Dendritic cell treated with granulocyte-macrophage colony-stimulating factor and Interleukin-4, amounts not matched to agents 40 ng/mL and 50 ng/mL, for 4 days (primary cell): ENCODE data around the gene DHRS1.
"Not testable (repeated sequence)": the region's sequence is repeated elsewhere in the genome, so short reads cannot be mapped to it uniquely, and the experiment has no call there.

Source experiments
- H3K27ac Mint-ChIP-seq: one replicate; pipeline ENCODE4 v1.8.0; 2022; ENCODE audit warnings: mild to moderate bottlenecking, mixed read lengths
- H3K27me3 Mint-ChIP-seq: one replicate; pipeline ENCODE4 v1.8.0; 2022; ENCODE audit warnings: mild to moderate bottlenecking, mixed read lengths
- H3K36me3 Mint-ChIP-seq: one replicate; pipeline ENCODE4 v1.8.0; 2022; ENCODE audit warnings: low read depth, mixed read lengths
- H3K4me1 Mint-ChIP-seq: one replicate; pipeline ENCODE4 v1.8.0; 2022; ENCODE audit warnings: low read depth, mixed read lengths
- H3K4me3 Mint-ChIP-seq: one replicate; pipeline ENCODE4 v1.8.0; 2022; ENCODE audit warnings: mild to moderate bottlenecking, moderate library complexity, mixed read lengths
- H3K9me3 Mint-ChIP-seq: one replicate; pipeline ENCODE4 v1.8.0; 2022; ENCODE audit warnings: mixed read lengths
- intact Hi-C: fragments of 100-400 bp; cut with micrococcal nuclease; formaldehyde crosslinking; loops from one replicate; pipeline ENCODE4 v1.15.0; 2022

Gene DHRS1

DNA sequence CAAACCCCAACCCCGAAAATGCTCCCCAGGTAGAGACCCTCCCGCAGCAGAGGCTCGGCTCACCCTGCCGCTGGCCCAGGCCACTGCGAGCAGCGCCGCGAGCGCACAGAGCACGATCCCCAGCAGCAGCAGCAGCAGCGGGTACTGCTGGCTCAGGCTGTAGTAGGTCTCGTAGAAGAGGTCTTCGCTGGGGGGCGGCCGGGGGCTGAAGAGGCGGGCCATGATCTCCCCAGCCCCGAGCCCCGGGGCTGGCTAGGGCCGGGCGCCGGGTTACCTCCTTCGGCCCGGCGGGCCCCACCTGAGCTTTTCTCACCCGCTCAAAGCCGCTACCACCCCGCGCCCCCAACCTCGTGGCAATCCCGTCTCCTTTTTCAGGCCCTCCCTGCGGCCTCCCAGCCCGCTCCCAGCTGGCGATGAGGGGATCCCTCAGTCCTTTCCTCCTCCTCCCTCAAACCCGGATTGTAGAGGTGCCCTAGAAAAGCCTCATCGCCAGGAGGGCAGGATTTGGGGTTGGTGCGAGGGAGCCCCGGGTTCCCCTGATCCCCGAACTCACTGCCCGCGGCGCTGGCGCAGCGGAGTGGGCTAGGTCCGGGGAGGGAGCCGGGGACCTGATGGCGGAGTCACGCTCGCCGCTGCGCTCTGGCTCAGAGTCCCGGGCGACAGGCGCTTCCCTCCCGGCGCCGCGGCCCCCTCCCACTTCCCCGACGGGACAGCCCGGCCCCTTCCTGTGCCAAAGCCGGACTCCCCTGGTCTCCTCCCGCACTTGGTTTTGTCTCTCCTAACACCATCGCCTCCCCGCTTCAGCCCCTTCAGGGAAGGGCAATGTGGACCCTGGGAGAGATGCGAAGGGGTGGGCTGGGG lies 35.1 kb upstream of the DHRS1 start, which contains the start of gene ADCY4:
Gene ADCY4 (minus strand): TSS at position 641 of the 861 bp plus-strand sequence. CDS start 419 bp downstream, at position 222.
- peak within 1 kb of the TSS; percentile 19 for H3K27ac Mint-ChIP-seq
- H3K36me3 Mint-ChIP-seq: peaks cover 39% of the 10 kb centered on the region
- peaks cover 98% of the 10 kb centered on the region for H3K4me1 Mint-ChIP-seq
- no peaks in the 10 kb centered on the region for H3K9me3 Mint-ChIP-seq
- peak within 1 kb of the TSS; percentile 64 for H3K4me3 Mint-ChIP-seq
- intact Hi-C loops: loop anchor here (5.0 kb wide), 1 partner anchor 33 kb away; the partner anchor contains the start of gene NFATC4
- peaks cover 45% of the 10 kb centered on the region for H3K27me3 Mint-ChIP-seq

DNA sequence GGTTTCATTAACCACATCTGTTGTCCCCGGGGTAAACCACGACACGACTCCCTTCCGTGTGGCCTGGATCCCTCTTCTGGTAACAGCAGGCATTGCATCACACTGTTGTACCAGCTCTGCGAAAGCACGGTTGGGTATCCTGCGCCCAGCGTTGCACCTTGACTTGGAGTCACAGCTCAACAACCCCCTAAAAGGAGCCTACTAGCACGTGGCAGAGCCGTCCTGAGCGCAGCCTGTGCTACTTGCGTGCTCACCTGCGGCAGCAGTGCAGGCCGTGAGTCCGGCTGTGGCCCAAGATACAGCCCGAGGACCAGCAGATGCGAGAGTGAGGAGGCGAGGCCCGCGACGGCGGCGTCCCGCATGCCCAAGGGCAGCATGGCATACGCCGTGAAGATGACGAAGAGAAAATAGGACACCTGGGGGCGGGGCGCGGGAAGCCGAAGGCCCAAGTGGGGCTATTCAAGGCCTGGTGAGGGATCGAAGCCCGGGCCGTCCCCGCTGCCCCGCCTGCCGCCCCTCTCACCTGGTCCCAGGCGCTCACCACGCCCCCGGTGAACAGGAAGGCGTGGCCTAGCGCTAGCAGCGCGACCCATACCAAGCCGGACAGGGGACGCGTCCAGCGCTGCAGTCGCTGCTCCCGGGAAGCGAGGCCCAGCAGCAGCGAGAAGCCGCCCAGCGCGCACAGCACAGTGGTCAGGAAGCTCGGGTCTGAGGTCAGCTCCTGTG lies 32.9 kb upstream of the DHRS1 start:
- Mint-ChIP-seq H3K27me3 (peaks cover 39% of the 10 kb centered on the region), H3K4me1 (peaks cover 97% of the 10 kb centered on the region)
- intact Hi-C loops: loop anchor here (5.0 kb wide), 1 partner anchor 35 kb away; the partner anchor contains the start of gene NFATC4

DNA sequence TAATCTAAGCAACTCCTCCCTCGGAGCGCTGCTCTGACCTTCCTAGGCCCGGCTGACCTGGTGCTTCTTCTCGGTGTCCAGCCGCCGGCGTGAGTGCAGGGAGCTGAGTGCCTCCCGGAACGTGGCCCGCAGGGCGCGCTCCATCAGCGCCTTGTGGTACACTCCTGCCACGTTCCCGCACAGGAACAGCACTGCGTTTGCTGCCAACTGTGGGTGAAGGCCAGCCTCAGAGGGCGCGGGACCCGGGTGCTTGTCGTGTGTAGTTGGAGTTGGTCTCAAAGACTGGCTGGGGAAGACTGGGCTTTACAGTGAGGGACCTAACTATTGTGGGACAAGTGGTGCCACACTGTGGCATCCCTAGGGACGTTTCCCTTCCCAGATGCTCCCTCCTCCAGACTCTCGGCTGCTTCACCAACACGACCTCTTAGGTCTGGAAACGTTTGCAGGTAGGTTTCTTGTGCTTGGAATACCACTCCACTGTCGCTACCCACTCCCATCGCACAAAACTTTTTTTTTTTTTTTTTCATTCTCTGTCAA lies 32.2 kb upstream of the DHRS1 start:
- Mint-ChIP-seq H3K9me3 (no peaks in the 10 kb centered on the region), H3K4me1 (peaks cover 97% of the 10 kb centered on the region), H3K27ac (peak overlapping the region; percentile 76), H3K36me3 (peaks cover 10% of the 10 kb centered on the region), H3K27me3 (peaks cover 37% of the 10 kb centered on the region), H3K4me3 (no peak overlapping the region)
- intact Hi-C loops: loop anchor here (5.0 kb wide), 1 partner anchor 36 kb away; the partner anchor contains the start of gene NFATC4

More for the DNA sequence above, 32.9 kb upstream of the DHRS1 start:
- Mint-ChIP-seq H3K27ac (peak overlapping the region; percentile 76), H3K36me3 (peaks cover 17% of the 10 kb centered on the region), H3K4me3 (peak overlapping the region; percentile 67), H3K9me3 (no peaks in the 10 kb centered on the region)

DNA sequence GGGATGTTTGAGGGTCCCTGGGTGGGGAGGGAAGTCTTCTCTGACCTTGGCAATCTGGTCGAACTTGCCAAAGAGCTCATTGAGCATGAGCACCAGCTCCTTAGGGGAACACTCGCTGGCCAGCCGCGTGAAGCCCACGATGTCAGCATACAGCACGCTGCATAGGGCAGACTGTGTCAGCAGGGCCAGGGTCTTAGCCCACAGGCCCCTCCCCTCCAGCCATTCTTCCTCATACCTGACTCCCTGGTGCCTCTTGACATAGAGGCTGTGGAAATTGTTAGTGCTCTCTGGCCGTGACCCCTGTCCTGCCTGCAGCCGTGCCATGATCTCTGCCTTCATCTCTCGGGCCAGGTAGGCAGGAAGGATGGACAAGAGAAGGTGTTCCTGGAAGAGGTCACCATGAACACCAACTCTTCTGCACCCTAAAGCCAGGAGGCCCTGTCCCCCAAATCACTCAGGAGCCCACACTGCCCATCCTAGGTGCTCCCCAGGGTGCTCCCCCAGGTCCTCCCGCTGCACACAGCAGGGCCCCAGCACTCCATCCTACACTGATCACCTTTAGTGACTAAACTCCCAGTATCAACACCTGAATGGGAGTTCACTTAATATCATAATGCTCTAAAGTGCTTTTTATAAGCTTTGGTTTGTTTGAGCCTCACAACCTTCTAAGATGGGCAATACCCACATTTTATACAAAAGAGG lies 31.5 kb upstream of the DHRS1 start:
- Mint-ChIP-seq H3K36me3 (peaks cover 4% of the 10 kb centered on the region), H3K9me3 (no peaks in the 10 kb centered on the region), H3K27ac (peak overlapping the region; percentile 62), H3K4me3 (no peak overlapping the region), H3K4me1 (peaks cover 97% of the 10 kb centered on the region), H3K27me3 (peaks cover 37% of the 10 kb centered on the region)
- intact Hi-C loops: loop anchor here (5.0 kb wide), 1 partner anchor 36 kb away; the partner anchor contains the start of gene NFATC4

DNA sequence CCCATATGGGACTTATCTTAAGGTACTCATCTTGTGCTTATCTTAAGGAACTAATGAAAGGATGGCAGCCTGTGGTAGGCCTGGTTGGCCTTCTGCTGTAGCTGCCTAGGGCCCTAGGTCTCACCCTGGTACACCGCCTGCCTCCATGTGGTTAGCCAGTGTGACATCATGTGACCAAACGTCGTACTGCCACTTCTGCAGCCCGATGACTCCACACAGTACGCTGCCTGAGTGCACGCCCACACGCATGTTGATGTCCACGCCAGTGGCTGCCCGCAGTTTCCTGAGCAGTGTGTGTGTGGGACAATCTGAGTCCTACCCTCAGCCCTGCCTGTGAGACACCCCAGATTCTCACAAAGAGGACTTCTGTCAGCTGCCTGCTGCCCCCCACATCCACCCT lies 30.2 kb upstream of the DHRS1 start:
- peaks cover 96% of the 10 kb centered on the region for H3K4me1 Mint-ChIP-seq
- H3K4me3 Mint-ChIP-seq: no peak overlapping the region
- intact Hi-C loops: loop anchor here (1.0 to 5.0 kb wide), 2 partner anchors 15 to 38 kb away; partner anchors contain the start of gene NFATC4
- no peaks in the 10 kb centered on the region for H3K36me3 Mint-ChIP-seq
- H3K27ac Mint-ChIP-seq: peak overlapping the region; percentile 62
- no peaks in the 10 kb centered on the region for H3K9me3 Mint-ChIP-seq
- peaks cover 25% of the 10 kb centered on the region for H3K27me3 Mint-ChIP-seq

DNA sequence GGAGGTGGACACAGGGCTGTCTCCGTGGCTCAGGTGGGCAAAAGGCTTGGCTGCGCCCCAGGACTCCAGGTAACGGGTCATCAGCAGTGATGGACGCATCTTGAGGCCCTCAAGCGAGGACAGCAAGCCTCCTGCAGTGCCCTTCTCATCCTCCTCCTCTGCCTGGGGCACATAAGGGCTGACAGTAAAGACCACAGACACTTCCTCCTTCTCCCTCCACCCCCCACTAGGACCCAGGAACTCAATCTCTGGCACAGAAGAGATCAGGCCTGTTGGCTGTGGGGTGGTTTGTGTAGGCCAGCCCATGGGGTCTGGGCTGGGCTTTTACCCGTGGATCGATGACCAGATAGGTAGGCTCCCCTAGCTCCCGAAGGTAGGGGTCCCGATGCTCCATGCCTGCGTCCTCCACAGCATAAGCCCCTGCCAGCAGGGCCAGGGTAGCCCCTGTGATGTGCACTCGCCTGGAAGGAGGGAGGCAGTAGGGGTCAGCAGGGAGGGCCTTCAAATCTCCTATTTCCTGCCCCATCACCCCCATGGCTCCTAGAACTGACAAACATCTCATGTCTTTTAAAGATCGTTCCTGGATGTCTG lies 29.6 kb upstream of the DHRS1 start:
- H3K27ac Mint-ChIP-seq: peak overlapping the region; percentile 62
- peaks cover 21% of the 10 kb centered on the region for H3K27me3 Mint-ChIP-seq
- H3K4me1 Mint-ChIP-seq: peaks cover 90% of the 10 kb centered on the region
- intact Hi-C loops: loop anchor here (1.0 kb wide), 1 partner anchor 15 kb away; no protein-coding TSS in a partner anchor
- no peak overlapping the region for H3K4me3 Mint-ChIP-seq
- no peaks in the 10 kb centered on the region for H3K36me3 Mint-ChIP-seq
- H3K9me3 Mint-ChIP-seq: no peaks in the 10 kb centered on the region

DNA sequence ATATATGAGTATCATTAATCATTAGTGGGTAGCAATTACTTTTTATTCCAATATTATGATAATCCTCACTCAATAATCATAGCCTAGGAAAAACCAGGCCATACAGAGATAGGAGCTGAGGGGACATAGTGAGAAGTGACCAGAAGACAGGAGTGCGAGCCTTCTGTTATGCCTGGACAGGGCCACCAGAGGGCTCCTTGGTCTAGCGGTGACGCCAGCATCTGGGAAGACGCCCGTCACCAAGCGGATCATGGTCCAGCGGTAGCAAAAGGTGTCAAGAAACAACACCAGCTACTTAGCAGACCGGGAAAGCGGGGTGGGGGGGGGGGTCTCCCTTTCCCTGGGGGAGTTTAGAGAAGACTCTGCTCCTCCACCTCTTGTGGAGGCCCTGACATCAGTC lies 28.3 kb upstream of the DHRS1 start:
- H3K4me3 Mint-ChIP-seq, H3K36me3 Mint-ChIP-seq, intact Hi-C loops, H3K27me3 Mint-ChIP-seq, H3K9me3 Mint-ChIP-seq: not testable (repeated sequence)
- peak overlapping the region; percentile 81 for H3K27ac Mint-ChIP-seq
- peaks cover 83% of the 10 kb centered on the region for H3K4me1 Mint-ChIP-seq

DNA sequence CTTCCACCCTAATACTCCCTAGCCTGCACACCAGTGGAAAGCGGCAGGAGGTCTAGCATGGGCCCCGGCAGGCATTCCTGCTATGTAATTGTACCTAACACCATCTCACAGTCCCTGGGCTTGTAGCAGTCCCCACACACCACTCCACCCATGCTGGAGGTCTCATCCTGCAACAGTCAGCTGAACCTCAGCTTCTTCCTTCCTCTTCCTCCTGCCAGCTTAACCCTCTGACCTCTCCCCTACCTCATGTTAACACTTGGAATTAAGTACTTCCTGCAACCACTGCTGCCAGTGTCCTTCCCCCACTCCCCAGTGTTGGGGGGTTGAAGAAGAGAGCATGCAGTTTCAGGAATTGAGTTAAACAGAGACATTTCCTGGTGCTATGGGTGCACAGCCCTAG lies 27.7 kb upstream of the DHRS1 start:
- Mint-ChIP-seq H3K9me3 (no peaks in the 10 kb centered on the region), H3K4me3 (peak overlapping the region; percentile 49), H3K27me3 (peaks cover 3% of the 10 kb centered on the region), H3K36me3 (no peaks in the 10 kb centered on the region), H3K27ac (peak overlapping the region; percentile 81), H3K4me1 (peaks cover 83% of the 10 kb centered on the region)
- intact Hi-C loops: no loop called here

DNA sequence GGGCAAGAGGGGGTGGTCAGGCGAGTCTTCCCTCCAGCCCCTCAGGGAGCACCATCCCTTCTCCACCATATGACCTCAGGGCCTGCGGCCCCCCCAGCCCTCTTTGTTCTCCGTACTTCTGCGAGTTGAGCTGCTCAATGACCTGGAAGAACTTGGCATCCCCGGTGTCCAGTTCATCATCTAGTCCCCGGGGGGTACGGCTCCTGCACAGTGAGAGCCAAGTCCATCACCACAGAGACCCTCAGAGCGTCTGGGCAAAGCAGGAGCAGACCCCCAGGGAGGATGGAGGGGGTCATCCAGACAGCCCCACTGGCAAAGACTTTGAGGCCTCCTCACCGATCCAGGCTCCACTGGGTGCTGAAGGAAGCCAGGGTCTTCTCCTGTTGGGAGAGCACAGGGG lies 26.4 kb upstream of the DHRS1 start:
- no peak overlapping the region for H3K4me3 Mint-ChIP-seq
- H3K27ac Mint-ChIP-seq: peak overlapping the region; percentile 30
- no peaks in the 10 kb centered on the region for H3K36me3 Mint-ChIP-seq
- H3K4me1 Mint-ChIP-seq: peaks cover 74% of the 10 kb centered on the region
- no peaks in the 10 kb centered on the region for H3K9me3 Mint-ChIP-seq
- no peaks in the 10 kb centered on the region for H3K27me3 Mint-ChIP-seq
- intact Hi-C loops: no loop called here

DNA sequence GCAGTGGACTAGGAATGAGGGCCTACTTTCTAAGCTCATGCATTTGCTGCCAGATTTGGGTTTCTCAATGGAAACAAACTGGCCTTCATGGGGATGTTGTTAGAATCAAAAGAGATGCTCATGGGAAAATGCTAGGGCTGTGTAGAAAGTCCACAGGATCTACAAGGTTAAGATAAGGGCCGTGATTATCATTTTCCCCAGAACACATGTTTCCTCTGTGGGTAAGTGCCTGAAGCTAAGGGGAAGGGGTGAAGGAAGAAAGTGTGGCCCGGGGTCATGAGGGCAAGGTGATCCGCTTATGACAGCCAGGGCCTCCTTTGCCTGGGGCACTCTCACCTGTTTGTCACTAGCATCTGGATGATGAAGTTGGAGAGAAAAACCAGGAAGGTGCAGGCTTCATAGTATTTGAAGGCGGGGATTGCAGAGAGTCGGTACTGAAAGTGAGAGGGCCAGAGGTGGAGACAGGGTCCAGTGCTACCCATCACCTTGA lies 25.5 kb upstream of the DHRS1 start:
- Mint-ChIP-seq H3K4me1 (peaks cover 65% of the 10 kb centered on the region), H3K27ac (no peak overlapping the region), H3K27me3 (no peaks in the 10 kb centered on the region), H3K4me3 (no peak overlapping the region), H3K9me3 (no peaks in the 10 kb centered on the region), H3K36me3 (no peaks in the 10 kb centered on the region)
- intact Hi-C loops: no loop called here

DNA sequence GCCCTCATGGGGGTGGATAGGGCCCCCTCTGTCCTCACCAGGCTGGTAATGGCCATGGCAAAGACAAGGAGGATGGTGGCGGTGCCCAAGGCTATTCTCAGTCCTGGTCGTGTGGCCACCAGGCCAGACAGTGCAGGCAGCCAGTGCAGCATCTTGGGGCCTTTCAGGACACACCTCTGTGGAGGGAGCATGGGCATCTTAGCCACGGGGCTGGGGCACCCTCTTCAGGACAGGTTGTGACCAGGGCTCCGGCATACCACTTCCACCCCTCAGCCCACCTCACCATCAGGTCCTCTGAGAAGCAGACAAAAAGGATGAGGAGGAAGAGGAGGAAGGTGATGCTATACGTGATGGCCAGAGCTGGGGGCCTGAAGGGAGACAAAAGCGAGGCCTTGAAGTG lies 24.4 kb upstream of the DHRS1 start:
- no peak overlapping the region for H3K4me3 Mint-ChIP-seq
- H3K9me3 Mint-ChIP-seq: no peaks in the 10 kb centered on the region
- intact Hi-C loops: no loop called here
- H3K36me3 Mint-ChIP-seq: no peaks in the 10 kb centered on the region
- peak overlapping the region; percentile 19 for H3K27ac Mint-ChIP-seq
- H3K27me3 Mint-ChIP-seq: peaks cover 6% of the 10 kb centered on the region
- peaks cover 61% of the 10 kb centered on the region for H3K4me1 Mint-ChIP-seq

DNA sequence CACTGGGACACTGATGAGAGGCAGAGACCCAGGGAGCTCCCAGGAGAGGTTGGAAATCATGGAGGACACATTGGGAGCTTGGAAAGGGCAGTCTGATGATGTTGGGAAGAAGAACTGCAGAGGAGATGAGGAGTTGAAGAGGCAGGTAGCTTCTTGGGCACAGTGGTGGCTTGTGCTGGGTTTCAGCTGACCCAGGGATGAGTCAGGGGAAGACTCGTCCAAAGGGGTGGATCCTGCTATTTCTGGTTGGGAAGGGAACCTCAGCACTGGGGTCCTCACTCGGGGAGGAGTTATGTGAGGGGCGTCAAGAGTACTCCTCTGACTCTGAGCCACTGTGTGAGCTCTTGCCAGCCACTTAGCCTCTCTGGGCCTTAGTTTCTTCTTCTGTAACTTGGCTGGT lies 23.8 kb upstream of the DHRS1 start:
- H3K27ac Mint-ChIP-seq: no peak overlapping the region
- H3K4me1 Mint-ChIP-seq: peaks cover 61% of the 10 kb centered on the region
- H3K36me3 Mint-ChIP-seq: no peaks in the 10 kb centered on the region
- H3K9me3 Mint-ChIP-seq: no peaks in the 10 kb centered on the region
- no peak overlapping the region for H3K4me3 Mint-ChIP-seq
- intact Hi-C loops: no loop called here
- peaks cover 8% of the 10 kb centered on the region for H3K27me3 Mint-ChIP-seq

DNA sequence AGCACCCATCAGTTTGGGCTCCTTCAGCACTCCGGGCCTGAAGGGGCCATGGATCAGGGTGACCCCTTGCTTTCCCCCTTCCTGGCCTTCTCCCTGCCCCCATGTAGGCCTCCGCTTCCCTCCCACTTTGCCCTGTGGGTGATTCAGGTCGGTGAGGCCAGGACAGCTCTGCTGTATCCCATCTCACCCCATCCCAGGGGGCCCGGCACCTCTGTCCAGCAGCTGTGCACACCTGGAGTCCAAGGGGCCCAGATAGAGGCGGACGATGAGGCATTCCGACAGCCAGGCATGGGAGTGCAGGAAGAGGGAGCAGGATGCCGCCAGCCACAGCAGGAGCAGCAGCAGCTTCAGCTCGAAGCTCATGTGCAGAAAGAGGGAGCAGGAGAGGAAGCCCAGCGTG lies 23.1 kb upstream of the DHRS1 start:
- intact Hi-C loops: no loop called here
- H3K36me3 Mint-ChIP-seq: no peaks in the 10 kb centered on the region
- H3K27me3 Mint-ChIP-seq: peaks cover 8% of the 10 kb centered on the region
- H3K9me3 Mint-ChIP-seq: no peaks in the 10 kb centered on the region
- no peak overlapping the region for H3K4me3 Mint-ChIP-seq
- H3K27ac Mint-ChIP-seq: no peak overlapping the region
- peaks cover 64% of the 10 kb centered on the region for H3K4me1 Mint-ChIP-seq
